Right atrium auricular region (tissue), 2 donors: ENCODE measurements around the gene KAT6B. TPM values are rescaled to one million over a fixed set of nuclear protein-coding genes. Genes with fewer than 3 reads are reported as not detected.

ENCODE experiments used
- DNase-seq: peaks from one replicate; pipeline ENCODE4 v3.0.0-alpha.2; 2019; ENCODE audit warnings: low spot score
- H3K27ac ChIP-seq, 2 donors: fragments of 200-600 bp; sonication (generic); 1 replicate in 1 of 2; 2 replicates in 1 of 2; pipeline ENCODE4 v1.5.1; 2016 to 2019
- H3K27me3 ChIP-seq, 2 donors: fragments of 200-600 bp; sonication (generic); one replicate each; pipeline versions ENCODE4 v1.5.1 to v1.6.0; 2017 to 2019
- H3K36me3 ChIP-seq: fragments of 200-600 bp; sonication (generic); one replicate; pipeline ENCODE4 v1.5.1; 2016
- H3K4me1 ChIP-seq, 2 donors: fragments of 200-600 bp; sonication (generic); one replicate each; pipeline versions ENCODE4 v1.5.1 to v1.6.0; 2017 to 2019
- H3K4me3 ChIP-seq, 2 donors: fragments of 200-600 bp; sonication (generic); 1 replicate in 1 of 2; 2 replicates in 1 of 2; pipeline ENCODE4 v1.5.1; 2017 to 2019; ENCODE audit warnings: mild to moderate bottlenecking in 1 of 2, moderate library complexity in 1 of 2
- H3K9me3 ChIP-seq, 2 donors: fragments of 200-600 bp; sonication (generic); one replicate each; pipeline ENCODE4 v1.5.1; 2019
- CTCF ChIP-seq, 2 donors: fragments of 200-600 bp; sonication (generic); IDR thresholded peaks; one replicate each; pipeline ENCODE4 v1.5.1; 2019; ENCODE audit warnings: antibody characterized with exemption in 2 of 2
- total RNA-seq, 2 donors: library from RNA; depleted of rRNA; stranded (reverse); fragments of >200 nt; gene quantifications; one replicate each; pipeline ENCODE4 v1.1.0, GENCODE V29; 2016

KAT6B gene
- total RNA-seq, 2 donors from 2014 or later, result 42.7 to 43.5 TPM

GRCh38 chr10:74969093-74969492 is 142.7 kb downstream of the KAT6B start:
- Histone ChIP-seq H3K27ac (no peak overlapping the region), H3K4me3 (no peak overlapping the region), H3K27me3 (no peaks in the 10 kb centered on the region), H3K9me3 (no peaks in the 10 kb centered on the region), H3K36me3 (no peaks in the 10 kb centered on the region), H3K4me1 (peaks cover 0 to 20% of the 10 kb centered on the region in 2 donors)
- DNase-seq, result no peak
- no peak for TF ChIP-seq CTCF (IDR thresholded peaks at IDR 0.05)

DNA sequence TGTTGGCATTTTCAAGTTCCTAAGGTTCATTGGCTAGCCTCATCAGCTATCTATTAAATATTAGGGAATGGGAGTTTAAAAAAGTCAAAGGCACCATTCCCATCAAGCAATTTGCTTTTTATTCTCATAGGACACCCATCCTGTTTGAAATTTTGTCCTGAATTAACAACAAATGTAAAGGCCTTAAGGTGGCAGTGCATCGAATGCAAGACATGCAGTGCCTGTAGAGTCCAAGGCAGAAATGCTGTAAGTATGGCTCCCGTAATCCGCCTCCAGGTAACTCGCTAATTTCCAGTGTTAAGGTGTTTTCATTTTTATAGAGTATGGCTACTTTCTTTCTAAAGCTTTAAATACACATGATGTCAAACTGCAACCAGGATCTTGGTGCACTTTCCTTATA is 143.1 kb downstream of the KAT6B start:
- Histone ChIP-seq H3K27me3 (no peaks in the 10 kb centered on the region), H3K27ac (no peak overlapping the region), H3K4me1 (peaks cover 0 to 23% of the 10 kb centered on the region in 2 donors), H3K9me3 (no peaks in the 10 kb centered on the region), H3K4me3 (no peak overlapping the region), H3K36me3 (no peaks in the 10 kb centered on the region)
- no peak for DNase-seq
- no peak for TF ChIP-seq CTCF (IDR thresholded peaks at IDR 0.05)

- no peaks in the 10 kb centered on the region for H3K27me3 ChIP-seq
- peaks cover 16% of the 10 kb centered on the region for H3K36me3 ChIP-seq
- no peaks in the 10 kb centered on the region for H3K9me3 ChIP-seq
- H3K4me1 ChIP-seq, result peaks cover 0 to 14% of the 10 kb centered on the region in 2 donors
- no peak overlapping the region for H3K27ac ChIP-seq
- no peak for TF ChIP-seq CTCF (IDR thresholded peaks at IDR 0.05)
- no peak for DNase-seq
- no peak overlapping the region for H3K4me3 ChIP-seq
These were observed 147.5 kb downstream of the KAT6B start for GRCh38 chr10:74973741-74974392.

DNA sequence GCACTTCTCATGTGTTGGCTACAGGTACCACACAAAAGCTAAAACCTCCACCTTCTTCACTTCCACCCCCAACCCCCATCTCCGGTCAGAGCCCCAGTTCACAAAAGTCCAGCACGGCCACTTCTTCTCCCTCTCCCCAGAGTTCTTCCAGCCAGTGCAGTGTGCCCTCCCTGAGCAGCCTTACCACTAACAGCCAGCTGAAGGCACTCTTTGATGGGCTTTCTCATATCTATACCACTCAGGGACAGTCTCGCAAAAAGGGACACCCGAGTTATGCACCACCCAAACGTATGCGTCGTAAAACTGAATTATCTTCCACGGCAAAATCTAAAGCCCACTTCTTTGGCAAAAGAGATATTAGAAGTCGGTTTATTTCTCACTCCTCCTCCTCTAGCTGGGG is 149.4 kb downstream of the KAT6B start:
- Histone ChIP-seq H3K36me3 (peaks cover 16% of the 10 kb centered on the region), H3K27ac (no peak overlapping the region), H3K4me1 (peaks cover 0 to 11% of the 10 kb centered on the region in 2 donors), H3K27me3 (no peaks in the 10 kb centered on the region), H3K9me3 (no peaks in the 10 kb centered on the region), H3K4me3 (no peak overlapping the region)
- DNase-seq, result no peak
- TF ChIP-seq CTCF (IDR thresholded peaks at IDR 0.05), result no peak

DNA sequence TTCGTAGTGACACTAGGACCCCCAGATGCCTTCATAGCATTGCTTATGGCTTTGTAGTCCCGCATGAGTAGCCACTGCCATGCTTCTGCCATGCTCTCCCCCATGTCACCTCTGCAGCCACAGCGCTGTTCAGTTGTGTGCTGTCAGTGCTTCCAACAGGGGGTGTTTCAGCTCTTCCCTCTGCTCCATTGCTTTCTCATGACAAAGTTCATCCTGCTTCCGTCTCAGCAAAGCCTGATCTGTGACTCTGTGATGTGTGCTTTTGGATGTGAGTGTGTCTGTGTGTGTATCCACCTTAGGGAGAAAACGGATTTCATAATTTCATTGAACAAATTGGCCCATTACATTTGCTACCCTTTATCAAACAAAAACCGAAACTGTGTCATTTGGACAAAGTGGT is 150.2 kb downstream of the KAT6B start:
- Histone ChIP-seq H3K4me1 (peaks cover 0 to 11% of the 10 kb centered on the region in 2 donors), H3K27ac (no peak overlapping the region), H3K4me3 (no peak overlapping the region), H3K36me3 (peaks cover 16% of the 10 kb centered on the region), H3K27me3 (no peaks in the 10 kb centered on the region), H3K9me3 (no peaks in the 10 kb centered on the region)
- TF ChIP-seq CTCF (IDR thresholded peaks at IDR 0.05), result no peak
- no peak for DNase-seq

GRCh38 chr10:74977072-74977471 is 150.7 kb downstream of the KAT6B start:
- no peaks in the 10 kb centered on the region for H3K27me3 ChIP-seq
- no peak for DNase-seq
- no peaks in the 10 kb centered on the region for H3K9me3 ChIP-seq
- H3K4me1 ChIP-seq, result peaks cover 0 to 11% of the 10 kb centered on the region in 2 donors
- TF ChIP-seq CTCF (IDR thresholded peaks at IDR 0.05), result no peak
- no peak overlapping the region for H3K27ac ChIP-seq
- peaks cover 16% of the 10 kb centered on the region for H3K36me3 ChIP-seq
- no peak overlapping the region for H3K4me3 ChIP-seq
